Testis (tissue), 3 donors: ENCODE data around the gene LDHAL6B. TPM values are rescaled to one million over a fixed set of nuclear protein-coding genes. Genes with fewer than 3 reads are reported as not detected.

ENCODE experiments used
- DNase-seq: peaks from one replicate; pipeline ENCODE4 v3.0.0-alpha.2; 2019
- H3K27ac ChIP-seq, 2 donors: fragments of 200-600 bp; sonication (generic); one replicate each; pipeline ENCODE4 v1.5.1; 2019
- H3K27me3 ChIP-seq: fragments of 200-600 bp; sonication (generic); one replicate; pipeline ENCODE4 v1.5.1; 2019
- H3K36me3 ChIP-seq: fragments of 200-600 bp; sonication (generic); one replicate; pipeline ENCODE4 v1.5.1; 2017; ENCODE audit warnings: low read depth; ENCODE audit errors: missing control alignments
- H3K4me1 ChIP-seq: fragments of 200-600 bp; sonication (generic); one replicate; pipeline ENCODE4 v1.5.1; 2019
- H3K4me3 ChIP-seq, 2 donors: fragments of 200-600 bp; sonication (generic); one replicate each; pipeline ENCODE4 v1.5.1; 2017 to 2019
- H3K9me3 ChIP-seq: fragments of 200-600 bp; sonication (generic); one replicate; pipeline ENCODE4 v1.5.1; 2017
- POLR2A ChIP-seq: fragments of 450-650 bp; IDR thresholded peaks from one replicate; pipeline ENCODE4 v1.6.1; 2017; ENCODE audit warnings: antibody characterized with exemption, mild to moderate bottlenecking, moderate library complexity
- WGBS, 2 donors: methylation state at CpG; one replicate each; pipeline ENCODE4 v1.1.5; 2018; 5-methylcytosine and 5-hydroxymethylcytosine counted together
- intact Hi-C: fragments of 100-400 bp; cut with DNase I; formaldehyde crosslinking; loops from one replicate; pipeline ENCODE4 v1.15.1; 2023; ENCODE audit warnings: low total_unique reads
- polyA plus RNA-seq: library from polyadenylated mRNA; stranded (reverse); fragments of 350-450 nt; fragmentation: Illumina TruSeq; extraction: RNeasy Lipid Tissue Mini Kit (QIAGEN cat#74804); gene quantifications from one replicate; pipeline ENCODE4 v1.2.3, GENCODE V29; 2014; ENCODE audit warnings: low read depth, low replicate concordance; ENCODE audit not compliant: insufficient read depth
- total RNA-seq, 2 donors: library from RNA; depleted of rRNA; stranded (reverse); fragments of >200 nt; gene quantifications; one replicate each; pipeline ENCODE4 v1.2.3, GENCODE V29; 2016
- TF ChIP-seq, protein P1 (sequence below), 3 experiments: fragments of 450-650 bp in 2 of 3; fragments of 200-600 bp in 1 of 3; sonication (generic) in 1 of 3; IDR thresholded peaks; one replicate each; pipeline ENCODE4 v1.5.1; 2016 to 2019; ENCODE audit warnings: antibody characterized with exemption in 3 of 3, mild to moderate bottlenecking in 2 of 3, moderate library complexity in 1 of 3

Gene LDHAL6B
- total and polyA plus RNA-seq, 3 donors from 2014 or later, result 18.6 to 119 (median 22.6) TPM

- Histone ChIP-seq H3K27ac (no peak overlapping the region), H3K9me3 (no peaks in the 10 kb centered on the region), H3K4me3 (no peak overlapping the region), H3K4me1 (no peaks in the 10 kb centered on the region), H3K27me3 (no peaks in the 10 kb centered on the region), H3K36me3 (no peaks in the 10 kb centered on the region)
- WGBS, 2 donors, result 85 to 88% methylated on average over 14 of the region's 14 CpGs
- TF ChIP-seq, protein P1, sequence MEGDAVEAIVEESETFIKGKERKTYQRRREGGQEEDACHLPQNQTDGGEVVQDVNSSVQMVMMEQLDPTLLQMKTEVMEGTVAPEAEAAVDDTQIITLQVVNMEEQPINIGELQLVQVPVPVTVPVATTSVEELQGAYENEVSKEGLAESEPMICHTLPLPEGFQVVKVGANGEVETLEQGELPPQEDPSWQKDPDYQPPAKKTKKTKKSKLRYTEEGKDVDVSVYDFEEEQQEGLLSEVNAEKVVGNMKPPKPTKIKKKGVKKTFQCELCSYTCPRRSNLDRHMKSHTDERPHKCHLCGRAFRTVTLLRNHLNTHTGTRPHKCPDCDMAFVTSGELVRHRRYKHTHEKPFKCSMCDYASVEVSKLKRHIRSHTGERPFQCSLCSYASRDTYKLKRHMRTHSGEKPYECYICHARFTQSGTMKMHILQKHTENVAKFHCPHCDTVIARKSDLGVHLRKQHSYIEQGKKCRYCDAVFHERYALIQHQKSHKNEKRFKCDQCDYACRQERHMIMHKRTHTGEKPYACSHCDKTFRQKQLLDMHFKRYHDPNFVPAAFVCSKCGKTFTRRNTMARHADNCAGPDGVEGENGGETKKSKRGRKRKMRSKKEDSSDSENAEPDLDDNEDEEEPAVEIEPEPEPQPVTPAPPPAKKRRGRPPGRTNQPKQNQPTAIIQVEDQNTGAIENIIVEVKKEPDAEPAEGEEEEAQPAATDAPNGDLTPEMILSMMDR (IDR thresholded peaks at IDR 0.05), result no peak
- TF ChIP-seq POLR2A, result no peak
- no peak for DNase-seq
- intact Hi-C loops, result no loop called here
Observed at GRCh38 chr15:59217876-59218498, 11.3 kb downstream of the LDHAL6B start.

GRCh38 chr15:59218710-59219109, 12.1 kb downstream of the LDHAL6B start:
- TF ChIP-seq, protein P1 (IDR thresholded peaks at IDR 0.05), result no peak
- TF ChIP-seq POLR2A, result no peak
- Histone ChIP-seq H3K27ac (no peak overlapping the region), H3K4me1 (no peaks in the 10 kb centered on the region), H3K27me3 (no peaks in the 10 kb centered on the region), H3K36me3 (no peaks in the 10 kb centered on the region), H3K4me3 (no peak overlapping the region), H3K9me3 (no peaks in the 10 kb centered on the region)
- DNase-seq, result no peak
- intact Hi-C loops, result no loop called here
- 59 to 72% methylated on average over 3 of the region's 3 CpGs for WGBS, 2 donors

DNA sequence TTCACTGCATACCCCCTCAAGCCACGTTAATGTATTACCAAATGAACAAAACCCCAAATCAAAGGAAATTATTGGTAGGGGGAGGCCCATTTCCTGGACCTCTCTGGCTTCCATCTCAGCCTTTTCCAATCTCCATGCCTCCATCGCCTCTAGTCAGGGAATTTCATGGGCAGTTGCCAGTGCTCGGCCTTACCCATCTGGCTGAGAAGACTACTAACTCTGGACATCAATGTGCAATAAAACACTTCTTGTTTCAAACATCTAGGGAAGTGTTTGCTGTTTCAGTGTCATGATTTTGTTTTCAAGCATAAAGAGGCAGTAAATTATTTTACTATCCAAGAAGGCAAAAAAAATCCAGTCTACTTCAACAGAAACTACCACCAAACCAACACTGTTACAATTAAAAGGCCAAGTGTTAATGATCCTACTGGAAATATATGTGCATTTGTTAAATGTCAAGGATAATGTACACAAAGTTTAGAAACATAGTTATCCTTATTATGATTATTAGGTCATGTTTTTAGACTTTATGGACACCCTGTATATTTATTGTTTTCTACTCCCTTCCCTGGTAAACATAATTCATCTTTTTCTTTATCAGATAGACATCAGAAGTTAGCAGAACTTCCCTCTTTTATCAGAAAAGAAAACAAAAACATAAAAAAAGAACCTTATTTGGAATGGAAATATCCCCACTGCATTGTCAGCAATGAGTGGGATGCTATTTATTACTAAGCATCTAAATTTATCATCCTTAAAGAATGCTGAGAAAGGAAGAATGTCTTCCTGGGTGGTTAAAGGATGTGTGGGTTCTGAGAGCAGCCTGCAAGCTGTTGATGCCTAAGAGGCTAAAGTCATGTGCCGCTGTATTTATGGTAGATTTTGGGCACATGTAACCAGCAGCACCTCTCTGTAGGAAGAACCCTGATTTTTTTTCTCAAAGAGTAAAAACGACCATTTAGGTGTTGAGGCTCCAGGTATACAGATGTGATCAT, 15.2 kb downstream of the LDHAL6B start:
- intact Hi-C loops, result no loop called here
- Histone ChIP-seq H3K27ac (peak overlapping the region in 1 of 2 donors; percentile 3), H3K36me3 (no peaks in the 10 kb centered on the region), H3K27me3 (no peaks in the 10 kb centered on the region), H3K4me3 (no peak overlapping the region), H3K9me3 (no peaks in the 10 kb centered on the region), H3K4me1 (peaks cover 3% of the 10 kb centered on the region)
- DNase-seq, result no peak
- WGBS, 2 donors, result 76 to 85% methylated on average over 5 of the region's 5 CpGs
- no peak for TF ChIP-seq POLR2A
- TF ChIP-seq, protein P1 (IDR thresholded peaks at IDR 0.05), result no peak

GRCh38 chr15:59222906-59223550, 16.4 kb downstream of the LDHAL6B start:
- H3K4me1 ChIP-seq, result peaks cover 3% of the 10 kb centered on the region
- H3K9me3 ChIP-seq, result no peaks in the 10 kb centered on the region
- H3K36me3 ChIP-seq, result no peaks in the 10 kb centered on the region
- no peak overlapping the region for H3K4me3 ChIP-seq
- 82 to 87% methylated on average over 11 of the region's 11 CpGs for WGBS, 2 donors
- intact Hi-C loops, result no loop called here
- TF ChIP-seq POLR2A, result no peak
- TF ChIP-seq, protein P1 (IDR thresholded peaks at IDR 0.05), result no peak
- no peak for DNase-seq
- peak overlapping the region in 1 of 2 donors; percentile 3 for H3K27ac ChIP-seq
- no peaks in the 10 kb centered on the region for H3K27me3 ChIP-seq
